SH-SY5Y (cell line): ENCODE measurements around the gene UBE2L5.

Experiments
- GATA2 ChIP-seq: IDR thresholded peaks from 2 replicates; pipeline ENCODE4 v1.6.1; 2011; ENCODE audit warnings: mild to moderate bottlenecking, low read depth, low read length
- GATA3 ChIP-seq: IDR thresholded peaks from 2 replicates; pipeline ENCODE4 v1.6.1; 2011; ENCODE audit warnings: low read depth, mild to moderate bottlenecking, low read length, moderate library complexity

DNA sequence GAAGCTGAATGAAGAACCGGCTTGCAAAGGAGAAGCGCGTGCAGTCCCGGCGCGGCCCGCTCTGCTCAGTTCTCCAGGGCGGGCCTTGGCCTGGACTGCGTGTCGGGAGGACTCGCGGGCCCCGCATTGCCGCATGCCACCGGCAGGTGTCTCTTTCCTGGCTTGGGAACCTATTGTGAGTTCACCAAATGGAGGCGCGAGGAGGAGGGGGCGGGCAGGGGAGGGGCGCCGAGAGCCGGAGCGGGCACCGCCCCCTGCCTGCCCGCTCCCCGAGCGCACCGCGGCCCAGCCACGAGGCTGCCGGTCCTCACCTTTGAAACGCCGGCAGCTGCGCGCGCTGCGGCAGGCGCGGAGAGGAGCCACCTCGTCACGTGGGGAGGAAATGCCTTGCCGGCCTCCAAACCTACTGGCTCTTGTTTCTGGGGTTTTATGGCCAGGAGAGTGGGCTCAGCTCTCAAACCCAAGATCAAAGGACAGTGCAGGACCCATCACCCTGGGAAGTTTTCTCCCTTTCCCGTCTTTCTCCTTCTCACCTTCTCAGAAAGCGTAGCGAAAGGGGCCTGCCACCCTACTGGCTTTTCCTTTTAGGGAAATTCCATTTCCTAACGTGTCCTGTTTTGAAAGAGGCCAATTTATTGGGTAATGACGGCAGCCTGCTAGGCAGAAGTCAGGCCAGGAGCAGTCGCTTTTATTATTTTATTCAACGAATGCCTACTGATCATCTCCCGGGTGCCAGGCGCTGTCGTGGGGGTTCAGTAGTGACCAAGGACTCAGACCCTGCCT lies 13.8 kb upstream of the UBE2L5 start:
- no peak for TF ChIP-seq GATA3
- no peak for TF ChIP-seq GATA2
